Neural cell (in vitro differentiated cells): Measurements from ENCODE around the gene PELI2. TPM values are rescaled to one million over a fixed set of nuclear protein-coding genes. Genes with fewer than 3 reads are reported as not detected.

Experiments
- H2AFZ ChIP-seq: fragments of 200-600, 300-800 bp; sonication (generic), shearing (Covaris generic); 2 replicates; pipeline ENCODE4 v1.6.0; 2014; ENCODE audit warnings: low read depth, mild to moderate bottlenecking, antibody characterized with exemption, low read length, moderate library complexity
- H3F3A ChIP-seq: fragments of 200-600 bp; shearing (Covaris generic); 2 replicates; pipeline ENCODE4 v1.6.1; 2016; ENCODE audit warnings: mild to moderate bottlenecking, moderate library complexity, mixed read lengths, antibody characterized with exemption, low read length; ENCODE audit not compliant: insufficient read depth, poor library complexity, severe bottlenecking
- H3K27ac ChIP-seq: fragments of 200-600, 300-800 bp; sonication (generic), shearing (Covaris generic); 2 replicates; pipeline ENCODE4 v1.5.1; 2014; ENCODE audit warnings: mild to moderate bottlenecking, low read length, moderate library complexity
- H3K27me3 ChIP-seq: fragments of 300-800, 200-600 bp; sonication (generic), shearing (Covaris generic); 2 replicates; pipeline ENCODE4 v1.6.0; 2014; ENCODE audit warnings: mild to moderate bottlenecking, low read depth, low read length, moderate library complexity; ENCODE audit not compliant: insufficient read depth
- H3K36me3 ChIP-seq: fragments of 300-800, 200-600 bp; sonication (generic), shearing (Covaris generic); 2 replicates; pipeline ENCODE4 v1.5.1; 2014; ENCODE audit warnings: mild to moderate bottlenecking, antibody characterized with exemption, low read length, moderate library complexity; ENCODE audit not compliant: insufficient read depth
- H3K4me2 ChIP-seq: fragments of 300-800, 200-600 bp; sonication (generic), shearing (Covaris generic); 2 replicates; pipeline ENCODE4 v1.6.0; 2014; ENCODE audit warnings: mild to moderate bottlenecking, low read length
- H3K4me3 ChIP-seq: fragments of 300-800, 200-600 bp; sonication (generic), shearing (Covaris generic); 2 replicates; pipeline ENCODE4 v1.5.1; 2014; ENCODE audit warnings: mild to moderate bottlenecking, low read length, moderate library complexity
- H3K79me2 ChIP-seq: fragments of 200-600 bp; shearing (Covaris generic); replicated peaks from 2 replicates; pipeline ENCODE4 v1.6.0; 2014; ENCODE audit warnings: mild to moderate bottlenecking, low read length, moderate library complexity; ENCODE audit not compliant: insufficient read depth
- H3K9ac ChIP-seq: fragments of 300-800, 200-600 bp; sonication (generic), shearing (Covaris generic); 2 replicates; pipeline ENCODE4 v1.6.1; 2016; ENCODE audit warnings: mild to moderate bottlenecking, low read length, mixed read lengths
- H3K9me2 ChIP-seq: fragments of 200-600 bp; shearing (Covaris generic); 2 replicates; pipeline ENCODE4 v1.6.1; 2016; ENCODE audit warnings: mild to moderate bottlenecking, low read length, mixed read lengths; ENCODE audit not compliant: insufficient read depth
- H3K9me3 ChIP-seq: fragments of 200-600, 300-800 bp; sonication (generic), shearing (Covaris generic); 2 replicates; pipeline ENCODE4 v1.6.1; 2016; ENCODE audit warnings: mild to moderate bottlenecking, mixed run types, low read length, moderate library complexity, mixed read lengths
- H4K20me1 ChIP-seq: fragments of 200-600 bp; shearing (Covaris generic); 2 replicates; pipeline ENCODE4 v1.6.1; 2016; ENCODE audit warnings: mild to moderate bottlenecking, mixed run types; ENCODE audit not compliant: insufficient read depth
- CTCF ChIP-seq: fragments of 450-650 bp; IDR thresholded peaks from 2 replicates; pipeline ENCODE4 v1.5.1; 2014; ENCODE audit warnings: antibody characterized with exemption, mild to moderate bottlenecking, moderate library complexity; ENCODE audit not compliant: poor library complexity, severe bottlenecking
- EP300 ChIP-seq: fragments of 450-650 bp; conservative IDR thresholded peaks from 2 replicates; pipeline ENCODE4 v1.6.1; 2014; ENCODE audit warnings: antibody characterized with exemption, mild to moderate bottlenecking, moderate library complexity; ENCODE audit not compliant: poor library complexity, severe bottlenecking
- EZH2 ChIP-seq: fragments of 200-600, 300-800 bp; shearing (Covaris generic), sonication (generic); IDR thresholded peaks from 2 replicates; pipeline ENCODE4 v1.6.1; 2014; ENCODE audit warnings: antibody characterized with exemption, low read length, borderline replicate concordance, mild to moderate bottlenecking; ENCODE audit not compliant: insufficient read depth, poor library complexity, severe bottlenecking
- MXI1 ChIP-seq: fragments of 450-650 bp; conservative IDR thresholded peaks from 2 replicates; pipeline ENCODE4 v1.6.1; 2014; ENCODE audit warnings: antibody characterized with exemption, mild to moderate bottlenecking; ENCODE audit not compliant: poor library complexity, severe bottlenecking
- POLR2AphosphoS5 ChIP-seq: IDR thresholded peaks from 2 replicates; pipeline ENCODE4 v1.6.1; 2012
- RAD21 ChIP-seq: fragments of 450-650 bp; conservative IDR thresholded peaks from 2 replicates; pipeline ENCODE4 v1.6.1; 2014; ENCODE audit warnings: antibody characterized with exemption, mild to moderate bottlenecking, moderate library complexity
- REST ChIP-seq: IDR thresholded peaks from 2 replicates; pipeline ENCODE4 v1.6.1; 2012; ENCODE audit warnings: borderline replicate concordance
- SMC3 ChIP-seq: fragments of 450-650 bp; conservative IDR thresholded peaks from 2 replicates; pipeline ENCODE4 v1.6.1; 2014; ENCODE audit warnings: antibody characterized with exemption, mild to moderate bottlenecking, moderate library complexity; ENCODE audit not compliant: poor library complexity
- TAF1 ChIP-seq: IDR thresholded peaks from 2 replicates; pipeline ENCODE4 v1.6.1; 2012; ENCODE audit warnings: low read depth
- polyA plus RNA-seq: library from polyadenylated mRNA; depleted of rRNA; stranded (reverse); fragments of >200 nt; gene quantifications from 2 replicates; pipeline ENCODE4 v1.2.3, GENCODE V29; 2014

PELI2 gene
- polyA plus RNA-seq, 1 donor from 2014 or later: 5.3 TPM

GRCh38 chr14:56280843-56281242, 162.6 kb downstream of the PELI2 start:
- H3K36me3 ChIP-seq: no peaks in the 10 kb centered on the region
- H3K27ac ChIP-seq: no peak overlapping the region
- H3K27me3 ChIP-seq: no peaks in the 10 kb centered on the region
- TF ChIP-seq POLR2AphosphoS5 (no peak), MXI1 (no peak), SMC3 (no peak), TAF1 (no peak), REST (no peak), EZH2 (no peak)
- no peak overlapping the region for H3K4me2 ChIP-seq
- no peaks in the 10 kb centered on the region for H4K20me1 ChIP-seq
- no peaks in the 10 kb centered on the region for H3K9me2 ChIP-seq
- no peaks in the 10 kb centered on the region for H3K9me3 ChIP-seq
- no peak overlapping the region for H3K9ac ChIP-seq
- peaks cover 3% of the 10 kb centered on the region for H3K79me2 ChIP-seq
- H3F3A ChIP-seq: no peaks in the 10 kb centered on the region
- no peak overlapping the region for H3K4me3 ChIP-seq
- H2AFZ ChIP-seq: no peak overlapping the region

GRCh38 chr14:56282179-56282578, 164.0 kb downstream of the PELI2 start:
- H3K27ac ChIP-seq: no peak overlapping the region
- no peak overlapping the region for H2AFZ ChIP-seq
- no peaks in the 10 kb centered on the region for H3K27me3 ChIP-seq
- no peak overlapping the region for H3K4me2 ChIP-seq
- no peaks in the 10 kb centered on the region for H3K36me3 ChIP-seq
- no peaks in the 10 kb centered on the region for H4K20me1 ChIP-seq
- peaks cover 3% of the 10 kb centered on the region for H3K79me2 ChIP-seq
- H3K9me3 ChIP-seq: no peaks in the 10 kb centered on the region
- no peaks in the 10 kb centered on the region for H3F3A ChIP-seq
- no peak for TF ChIP-seq CTCF
- no peaks in the 10 kb centered on the region for H3K9me2 ChIP-seq
- no peak overlapping the region for H3K4me3 ChIP-seq
- H3K9ac ChIP-seq: no peak overlapping the region

DNA sequence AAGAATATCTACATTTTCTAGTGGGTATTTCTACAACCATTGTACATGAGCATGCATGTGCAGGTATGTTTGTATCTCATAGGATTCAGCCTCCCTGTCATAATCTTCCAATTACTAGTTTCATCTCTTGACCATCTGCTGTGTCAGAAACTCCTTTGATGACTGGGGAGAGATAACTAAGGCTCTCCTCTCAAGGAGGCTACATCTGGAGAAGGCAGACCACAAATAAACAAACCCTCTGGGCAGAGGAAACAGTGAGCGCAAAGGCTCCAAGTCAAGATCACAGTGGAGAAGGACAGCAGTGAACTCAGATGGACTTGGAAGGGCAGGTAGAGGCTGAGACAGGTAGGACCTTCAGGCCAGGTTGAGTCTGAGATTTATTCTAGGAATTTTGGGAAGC, 166.4 kb downstream of the PELI2 start:
- no peaks in the 10 kb centered on the region for H3K9me2 ChIP-seq

More for the DNA sequence above, 166.4 kb downstream of the PELI2 start:
- Histone ChIP-seq H3K9me3 (no peaks in the 10 kb centered on the region), H2AFZ (no peak overlapping the region), H3F3A (no peaks in the 10 kb centered on the region), H4K20me1 (no peaks in the 10 kb centered on the region), H3K9ac (no peak overlapping the region), H3K27me3 (no peaks in the 10 kb centered on the region), H3K79me2 (peaks cover 3% of the 10 kb centered on the region), H3K4me2 (no peak overlapping the region), H3K4me3 (no peak overlapping the region), H3K36me3 (no peaks in the 10 kb centered on the region), H3K27ac (no peak overlapping the region)
- TF ChIP-seq REST (no peak), TAF1 (no peak), RAD21 (no peak), EZH2 (no peak), MXI1 (no peak), CTCF (no peak), EP300 (no peak), POLR2AphosphoS5 (no peak), SMC3 (no peak)
